ENCODE data around the gene PLIN4. TPM values are rescaled to one million over a fixed set of nuclear protein-coding genes. Genes with fewer than 3 reads are reported as not detected.

Gene PLIN4
- total RNA-seq, 2 experiments from 2014 or later, result 0.05 TPM; not detected in 1

- Mint-ChIP-seq H3K27me3 (peaks cover 10% of the 10 kb centered on the region), H3K27ac (no peak overlapping the region), H3K4me3 (no peak overlapping the region), H3K36me3 (ENCODE audit: low read depth) (no peaks in the 10 kb centered on the region), H3K4me1 (ENCODE audit: low read depth) (peaks cover 13% of the 10 kb centered on the region), H3K9me3 (peaks cover 1% of the 10 kb centered on the region)
- TF ChIP-seq CTCF (IDR thresholded peaks at IDR 0.05), result no peak
- ATAC-seq (no peak), DNase-seq (no peak)
- POLR2A ChIA-PET, result interaction anchor here (1.9 kb wide), 1 partner anchor 28 kb away, joined by 4 read pairs; no protein-coding TSS in a partner anchor
- CTCF ChIA-PET, result interaction anchor here (3.4 kb wide), 1 partner anchor 13 kb away, joined by 39 read pairs; no protein-coding TSS in a partner anchor
- intact Hi-C loops (cut with micrococcal nuclease), result no loop called here
Measured at GRCh38 chr19:4536798-4537197, 18.5 kb upstream of the PLIN4 start.

- ChIA-PET CTCF (interaction anchor here (0.7 to 3.4 kb wide), 6 partner anchors 11 to 101 kb away, joined by 3 to 39 read pairs (median 6); partner anchors contain the start of gene SEMA6B), POLR2A (interaction anchor here (0.6 to 1.9 kb wide), 3 partner anchors 12 to 31 kb away, joined by 3 to 5 read pairs (median 4); no protein-coding TSS in a partner anchor)
- Mint-ChIP-seq H3K27ac (no peak within 1 kb of the TSS), H3K4me1 (ENCODE audit: low read depth) (peaks cover 10% of the 10 kb centered on the region), H3K4me3 (no peak within 1 kb of the TSS), H3K9me3 (no peaks in the 10 kb centered on the region), H3K36me3 (ENCODE audit: low read depth) (no peaks in the 10 kb centered on the region), H3K27me3 (peaks cover 12% of the 10 kb centered on the region)
- no peak for TF ChIP-seq CTCF (IDR thresholded peaks at IDR 0.05)
- DNase-seq (peak; percentile 70), ATAC-seq (peak; percentile 80)
- intact Hi-C loops (cut with micrococcal nuclease), result no loop called here
Measured at GRCh38 chr19:4534836-4535658, 16.8 kb upstream of the PLIN4 start, which contains the start of gene PLIN5. PLIN5 (minus strand) TSS chr19:4535224; CDS start chr19:4534074, 1,150 bp downstream.

- Mint-ChIP-seq H3K4me1 (ENCODE audit: low read depth) (peaks cover 5% of the 10 kb centered on the region), H3K9me3 (no peaks in the 10 kb centered on the region), H3K36me3 (ENCODE audit: low read depth) (no peaks in the 10 kb centered on the region), H3K4me3 (no peak overlapping the region), H3K27ac (no peak overlapping the region), H3K27me3 (peaks cover 8% of the 10 kb centered on the region)
- no peak for TF ChIP-seq CTCF (IDR thresholded peaks at IDR 0.05)
- ATAC-seq (no peak), DNase-seq (no peak)
- ChIA-PET POLR2A (interaction anchor here (1.7 kb wide), 1 partner anchor 11 kb away, joined by 5 read pairs; no protein-coding TSS in a partner anchor), CTCF (interaction anchor here (1.2 to 3.4 kb wide), 4 partner anchors 10 to 103 kb away, joined by 5 to 39 read pairs (median 8); partner anchors contain the start of gene SEMA6B)
- intact Hi-C loops (cut with micrococcal nuclease), result no loop called here
Measured at GRCh38 chr19:4533835-4534424, 15.6 kb upstream of the PLIN4 start.

GRCh38 chr19:4533334-4533733 lies 15.0 kb upstream of the PLIN4 start:
- Mint-ChIP-seq H3K36me3 (ENCODE audit: low read depth) (no peaks in the 10 kb centered on the region), H3K9me3 (no peaks in the 10 kb centered on the region), H3K4me1 (ENCODE audit: low read depth) (peaks cover 5% of the 10 kb centered on the region), H3K27me3 (peaks cover 8% of the 10 kb centered on the region), H3K4me3 (no peak overlapping the region), H3K27ac (no peak overlapping the region)
- no peak for TF ChIP-seq CTCF (IDR thresholded peaks at IDR 0.05)
- ChIA-PET POLR2A (no interaction called here), CTCF (no interaction called here)
- no peak for DNase-seq
- intact Hi-C loops (cut with micrococcal nuclease), result no loop called here
- ATAC-seq, result no peak
